ENCODE data around the gene ADGRG4.
"Not testable (repeated sequence)": the region's sequence is repeated elsewhere in the genome, so short reads cannot be mapped to it uniquely, and the experiment has no call there.

The ADGRG4 gene, protein sequence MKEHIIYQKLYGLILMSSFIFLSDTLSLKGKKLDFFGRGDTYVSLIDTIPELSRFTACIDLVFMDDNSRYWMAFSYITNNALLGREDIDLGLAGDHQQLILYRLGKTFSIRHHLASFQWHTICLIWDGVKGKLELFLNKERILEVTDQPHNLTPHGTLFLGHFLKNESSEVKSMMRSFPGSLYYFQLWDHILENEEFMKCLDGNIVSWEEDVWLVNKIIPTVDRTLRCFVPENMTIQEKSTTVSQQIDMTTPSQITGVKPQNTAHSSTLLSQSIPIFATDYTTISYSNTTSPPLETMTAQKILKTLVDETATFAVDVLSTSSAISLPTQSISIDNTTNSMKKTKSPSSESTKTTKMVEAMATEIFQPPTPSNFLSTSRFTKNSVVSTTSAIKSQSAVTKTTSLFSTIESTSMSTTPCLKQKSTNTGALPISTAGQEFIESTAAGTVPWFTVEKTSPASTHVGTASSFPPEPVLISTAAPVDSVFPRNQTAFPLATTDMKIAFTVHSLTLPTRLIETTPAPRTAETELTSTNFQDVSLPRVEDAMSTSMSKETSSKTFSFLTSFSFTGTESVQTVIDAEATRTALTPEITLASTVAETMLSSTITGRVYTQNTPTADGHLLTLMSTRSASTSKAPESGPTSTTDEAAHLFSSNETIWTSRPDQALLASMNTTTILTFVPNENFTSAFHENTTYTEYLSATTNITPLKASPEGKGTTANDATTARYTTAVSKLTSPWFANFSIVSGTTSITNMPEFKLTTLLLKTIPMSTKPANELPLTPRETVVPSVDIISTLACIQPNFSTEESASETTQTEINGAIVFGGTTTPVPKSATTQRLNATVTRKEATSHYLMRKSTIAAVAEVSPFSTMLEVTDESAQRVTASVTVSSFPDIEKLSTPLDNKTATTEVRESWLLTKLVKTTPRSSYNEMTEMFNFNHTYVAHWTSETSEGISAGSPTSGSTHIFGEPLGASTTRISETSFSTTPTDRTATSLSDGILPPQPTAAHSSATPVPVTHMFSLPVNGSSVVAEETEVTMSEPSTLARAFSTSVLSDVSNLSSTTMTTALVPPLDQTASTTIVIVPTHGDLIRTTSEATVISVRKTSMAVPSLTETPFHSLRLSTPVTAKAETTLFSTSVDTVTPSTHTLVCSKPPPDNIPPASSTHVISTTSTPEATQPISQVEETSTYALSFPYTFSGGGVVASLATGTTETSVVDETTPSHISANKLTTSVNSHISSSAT (N-terminal part only)
- total RNA-seq, result 0 reads per million in 3 experiments

DNA sequence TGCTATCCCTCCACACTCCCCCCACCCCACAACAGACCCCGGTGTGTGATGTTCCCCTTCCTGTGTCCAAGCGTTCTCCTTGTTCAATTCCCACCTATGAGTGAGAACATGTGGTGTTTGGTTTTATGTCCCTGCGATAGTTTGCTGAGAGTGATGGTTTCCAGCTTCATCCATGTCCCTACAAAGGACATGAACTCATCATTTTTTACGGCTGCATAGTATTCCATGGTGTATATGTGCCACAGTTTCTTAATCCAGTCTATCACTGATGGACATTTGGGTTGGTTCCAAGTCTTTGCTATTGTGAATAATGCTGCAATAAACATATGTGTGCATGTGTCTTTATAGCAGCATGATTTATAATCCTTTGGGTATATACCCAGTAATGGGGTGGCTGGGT, at the start of gene ADGRG4:
TSS of gene ADGRG4 (plus strand) at position 243 of the 400 bp plus-strand sequence. CDS start 7,815 bp downstream, outside the sequence.
- not testable (repeated sequence) for DNase-seq

DNA sequence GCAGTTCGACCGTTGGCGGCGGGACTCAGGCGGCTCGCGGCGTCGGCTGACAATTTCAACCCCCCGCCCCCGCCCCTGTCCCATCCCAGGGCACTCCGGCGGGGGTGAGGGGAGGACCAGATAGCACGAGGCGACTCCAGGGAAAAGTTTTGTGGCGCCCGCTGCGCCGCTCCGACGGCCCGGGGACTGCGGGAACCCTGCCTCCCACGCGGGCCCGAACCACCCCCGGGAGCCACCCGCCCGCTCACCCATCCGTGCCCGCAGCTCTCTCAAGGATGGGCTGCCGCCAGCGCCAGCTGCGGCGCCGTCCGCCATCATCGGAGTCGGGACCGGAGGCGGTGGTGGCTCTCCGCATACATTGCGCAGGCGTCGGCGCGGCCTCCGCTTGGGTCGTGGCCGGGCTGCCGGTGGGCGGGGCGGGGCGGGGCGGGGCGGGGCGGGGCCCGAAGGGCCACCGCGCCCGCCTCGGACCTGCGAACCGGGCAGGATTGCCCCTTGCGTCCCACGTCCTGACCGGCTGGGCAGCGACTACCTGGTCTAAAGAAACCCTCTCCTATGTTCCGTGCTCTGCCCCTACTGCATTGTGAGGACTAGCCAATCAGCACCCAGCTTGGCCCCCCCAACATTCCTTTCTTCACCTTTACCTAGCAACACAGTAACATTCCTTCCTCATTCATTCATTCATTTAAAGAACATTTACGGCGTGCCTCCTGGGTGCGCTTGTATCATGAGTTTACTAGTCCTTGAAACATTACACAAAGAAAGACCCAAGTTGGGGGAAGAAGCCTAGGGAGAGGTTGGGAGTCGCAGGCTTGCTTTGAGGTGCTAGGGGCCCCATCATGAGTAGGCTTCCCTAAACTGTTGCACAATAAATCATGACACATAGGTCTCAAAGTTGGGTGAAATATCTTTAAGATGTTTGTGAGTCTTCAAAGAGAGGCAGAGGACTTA, 49.4 kb upstream of the ADGRG4 start, which contains the start of gene MAP7D3:
TSS of gene MAP7D3 (minus strand) at position 360 of the 951 bp plus-strand sequence. CDS start at position 318, 42 bp downstream.
- peak; percentile 72 for DNase-seq

DNA sequence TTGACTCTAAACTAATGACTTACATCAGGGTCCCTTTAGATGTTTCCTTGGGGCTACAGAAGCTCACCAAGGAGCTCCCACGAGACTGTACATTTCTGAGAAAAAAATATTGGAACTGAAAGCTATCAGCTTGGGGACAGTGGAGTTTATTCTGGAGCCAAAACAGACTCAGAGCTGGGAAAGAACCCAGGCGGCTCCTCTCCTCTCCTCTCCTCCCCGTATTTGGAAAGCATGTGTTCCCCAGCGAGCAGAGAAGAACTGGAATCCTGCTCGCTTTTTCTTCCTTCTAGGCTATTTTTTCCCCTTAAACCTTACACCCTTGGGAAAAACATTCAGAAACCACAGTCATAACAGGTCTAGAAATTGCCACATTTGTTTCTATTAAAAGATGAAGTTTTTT, 45.2 kb upstream of the ADGRG4 start:
- DNase-seq, result no peak

DNA sequence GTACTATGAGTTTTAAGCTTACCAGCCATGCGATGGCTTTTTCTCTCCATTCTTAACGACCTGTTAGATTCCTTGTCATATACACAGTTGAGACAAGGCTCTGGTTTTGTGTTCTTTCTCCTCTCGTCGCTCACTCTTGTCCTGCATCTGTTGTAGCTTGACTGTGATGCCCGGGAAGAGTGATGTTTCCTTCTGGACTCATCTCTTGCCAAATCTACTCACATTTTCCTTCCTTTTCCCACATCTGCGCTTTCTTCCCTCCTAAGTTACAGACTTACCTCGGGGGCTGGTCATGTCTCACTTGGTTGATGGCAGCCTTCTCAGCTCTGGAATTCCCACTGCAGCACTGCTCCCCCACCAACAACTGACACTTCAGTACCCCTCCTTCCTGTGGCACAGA, 44.7 kb upstream of the ADGRG4 start:
- DNase-seq, result no peak

DNA sequence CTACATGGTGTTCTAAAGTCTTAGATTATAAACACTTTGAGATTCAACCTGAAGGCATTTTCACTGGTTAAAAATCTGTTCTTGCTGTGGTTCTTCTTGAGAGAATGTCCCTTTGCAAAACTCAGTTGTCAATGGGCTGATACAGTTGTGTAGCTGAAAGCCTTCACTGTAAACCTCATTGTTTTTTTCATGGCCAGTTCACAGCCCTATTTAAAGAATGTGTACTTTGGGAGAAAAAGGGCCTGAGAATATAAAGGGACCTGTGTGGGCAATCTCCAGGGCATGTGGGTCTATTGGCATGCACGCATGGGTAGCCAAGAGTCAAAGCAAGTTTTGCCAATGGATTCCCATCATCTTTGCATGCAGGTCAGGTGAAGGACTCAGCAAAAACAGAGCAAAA, 41.8 kb upstream of the ADGRG4 start:
- DNase-seq, result no peak

DNA sequence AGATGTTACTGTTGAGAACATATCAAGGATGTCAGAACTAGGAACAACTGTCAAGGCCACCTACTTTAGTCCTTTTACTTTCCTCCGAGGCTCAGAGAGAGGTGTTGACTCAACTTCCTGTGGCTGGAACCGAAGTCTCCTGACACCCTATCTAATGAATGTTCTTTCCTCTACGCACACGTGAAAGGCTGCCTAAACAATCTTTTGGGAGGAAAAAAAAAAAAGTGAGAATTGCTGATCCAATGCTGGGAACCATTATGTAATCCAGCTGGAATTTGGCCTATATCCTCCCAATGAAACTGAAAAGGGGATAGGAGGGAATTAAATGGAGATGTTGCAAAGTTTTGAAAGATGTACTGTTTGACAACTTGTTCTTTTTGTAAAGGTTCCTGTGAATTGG, 41.2 kb upstream of the ADGRG4 start:
- DNase-seq, result no peak

DNA sequence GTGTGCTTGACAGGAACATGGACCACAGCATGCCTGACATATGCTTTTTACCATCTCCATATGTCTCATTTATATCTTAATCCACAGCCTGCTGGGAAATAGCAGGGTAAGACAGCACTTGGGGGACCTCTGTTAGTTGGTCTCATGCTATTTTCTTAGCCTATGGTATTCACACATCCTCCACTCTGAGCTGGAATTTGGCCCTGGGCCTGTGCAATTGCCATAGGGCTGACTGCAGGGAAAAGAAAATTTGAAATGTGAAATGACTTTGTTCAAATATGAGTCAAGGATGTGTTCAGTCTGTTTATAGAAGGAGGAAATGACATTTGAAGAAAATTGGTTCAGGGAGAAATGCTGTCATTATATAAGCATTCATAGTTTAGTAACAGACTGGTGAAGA, 40.0 kb upstream of the ADGRG4 start:
- no peak for DNase-seq

DNA sequence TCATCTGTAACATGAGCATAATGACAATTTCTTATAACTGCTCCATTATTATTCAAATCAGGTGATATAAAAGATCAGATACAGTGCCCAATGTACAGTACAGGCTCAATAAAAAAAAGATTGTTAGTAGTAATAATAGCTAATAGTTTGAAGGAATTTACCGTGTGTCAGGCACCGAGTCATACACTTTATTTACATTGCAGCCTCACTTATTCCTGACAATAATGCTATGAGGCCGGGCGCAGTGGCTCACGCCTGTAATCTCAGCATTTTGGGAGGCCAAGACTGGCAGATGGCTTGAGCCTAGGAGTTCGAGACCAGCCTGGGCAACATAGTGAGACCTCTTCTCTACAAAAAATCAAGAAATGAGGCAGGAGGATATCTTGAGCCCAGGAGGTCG, 39.4 kb upstream of the ADGRG4 start:
- no peak for DNase-seq

DNA sequence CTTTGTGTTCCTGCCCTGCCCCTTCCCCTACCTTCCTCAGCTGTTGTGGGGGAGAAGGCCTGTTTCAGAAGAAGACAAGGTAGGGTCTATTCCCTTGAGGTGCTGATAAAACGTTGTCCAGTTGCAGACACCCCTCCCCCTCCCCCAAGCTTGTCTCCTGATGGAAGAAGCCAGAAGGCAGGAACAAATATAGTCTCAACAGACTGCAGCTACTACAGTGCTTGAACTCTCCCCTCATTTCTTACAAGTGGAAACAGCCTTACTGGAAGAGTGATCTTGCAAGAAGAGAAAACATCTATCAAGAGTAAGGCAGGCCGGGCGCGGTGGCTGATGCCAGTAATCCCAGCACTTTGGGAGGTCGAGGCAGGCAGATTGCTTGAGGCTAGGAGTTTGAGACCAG, 38.5 kb upstream of the ADGRG4 start:
- no peak for DNase-seq

DNA sequence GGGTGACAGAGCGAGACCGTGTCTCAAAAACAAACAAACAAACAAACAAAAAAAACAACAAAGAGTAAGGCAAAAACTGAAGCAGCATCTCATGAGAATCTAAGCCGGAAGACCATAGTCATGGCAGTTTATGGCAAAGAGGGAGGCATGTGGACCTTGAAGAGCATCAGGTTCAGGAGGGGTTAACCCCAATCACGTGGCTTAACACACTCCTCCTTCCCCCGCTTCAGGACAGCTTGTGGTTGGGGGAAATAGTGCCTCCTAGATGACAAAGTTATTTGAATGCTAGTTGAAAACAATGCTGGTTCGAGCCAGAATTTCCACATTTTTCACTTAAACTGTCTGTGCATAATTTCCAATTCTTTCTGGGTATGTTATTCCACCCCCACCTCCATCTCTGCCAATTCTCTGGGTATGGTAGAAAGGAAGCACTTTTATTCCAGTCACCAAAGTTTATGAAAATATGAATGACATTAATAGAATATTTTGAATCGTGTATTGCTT, 37.9 kb upstream of the ADGRG4 start:
- no peak for DNase-seq

DNA sequence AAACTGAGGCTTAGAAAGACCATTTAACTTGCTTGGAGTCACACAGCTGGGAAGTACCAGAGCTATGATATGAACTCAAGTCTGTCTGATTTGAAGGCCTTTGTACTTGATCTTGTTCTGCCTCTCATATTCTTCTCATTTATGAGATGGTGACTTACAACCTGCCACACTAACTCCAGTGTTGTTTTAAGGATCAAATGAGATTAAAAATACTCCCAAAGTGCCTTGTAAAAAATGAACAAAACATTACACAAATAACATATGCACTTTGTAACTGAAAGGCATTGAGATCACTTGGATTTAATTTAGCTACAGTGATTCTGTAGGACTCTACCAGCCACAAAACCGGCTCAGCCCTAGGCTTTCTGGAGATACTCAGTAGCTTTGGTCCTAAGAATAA, 33.9 kb upstream of the ADGRG4 start:
- no peak for DNase-seq

DNA sequence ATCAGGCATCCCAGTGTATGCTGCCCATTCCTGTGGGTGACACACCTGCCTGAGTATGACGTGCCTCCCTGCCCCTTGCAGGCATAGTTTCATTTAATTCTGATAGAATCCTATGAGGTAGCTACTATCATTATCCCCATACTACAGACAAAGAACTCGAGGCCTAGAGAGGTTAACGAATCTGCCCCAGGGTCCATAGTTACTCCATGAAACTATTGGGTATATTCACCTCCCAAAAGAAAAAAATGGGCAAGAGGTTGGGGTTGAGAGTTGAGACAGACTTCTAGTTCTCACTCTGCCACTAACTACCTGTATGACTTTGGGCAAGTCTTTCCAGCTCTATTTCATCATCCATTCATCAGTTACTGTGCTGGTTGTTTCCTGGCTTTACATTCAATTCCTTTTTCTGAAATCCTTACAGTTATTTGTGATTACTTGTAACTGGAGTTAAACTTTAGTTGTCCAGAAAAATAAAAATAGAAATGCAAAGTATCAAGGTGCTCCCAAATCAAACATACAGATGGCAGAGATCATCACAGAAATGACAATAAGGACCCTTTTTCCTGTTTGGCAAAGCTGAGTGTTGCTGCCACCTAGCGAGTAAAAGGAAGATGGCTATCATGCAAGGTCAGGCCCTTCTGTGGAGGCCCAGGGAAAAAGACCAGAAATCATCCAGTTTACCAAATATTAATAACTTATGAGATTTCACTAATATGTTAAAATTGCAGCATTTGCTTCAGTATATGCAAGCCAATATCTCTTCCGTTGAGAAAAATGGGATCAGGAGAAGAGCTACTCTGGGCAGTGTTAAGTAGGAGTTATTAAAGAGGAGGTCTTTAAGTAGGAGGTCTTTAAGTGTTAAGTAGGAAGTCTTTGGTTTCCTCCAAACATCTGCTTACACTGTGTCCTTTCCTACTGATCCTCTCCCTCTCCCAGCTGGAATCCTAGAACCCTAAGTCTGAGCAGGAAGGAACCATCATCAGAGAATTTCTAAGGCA, 32.4 kb upstream of the ADGRG4 start:
- DNase-seq, result peak; percentile 32

DNA sequence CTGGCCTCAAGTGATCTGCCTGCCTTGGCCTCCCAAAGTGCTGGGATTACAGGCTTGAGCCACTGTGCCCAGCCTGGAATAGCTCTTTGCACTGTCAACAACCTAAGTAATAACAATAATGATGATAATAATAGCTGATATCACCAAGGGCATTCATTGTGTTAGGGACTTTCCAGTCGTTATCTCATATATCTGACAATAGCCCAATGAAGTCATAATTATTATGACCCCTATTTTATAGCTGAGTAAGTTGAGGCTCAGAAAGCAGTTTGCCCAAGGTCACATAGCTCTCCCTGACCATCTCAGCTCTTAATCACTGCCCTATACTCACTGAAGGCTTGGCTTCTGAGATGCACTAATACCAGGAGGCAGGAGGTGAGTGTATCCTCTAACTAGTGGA, 30.8 kb upstream of the ADGRG4 start:
- no peak for DNase-seq

DNA sequence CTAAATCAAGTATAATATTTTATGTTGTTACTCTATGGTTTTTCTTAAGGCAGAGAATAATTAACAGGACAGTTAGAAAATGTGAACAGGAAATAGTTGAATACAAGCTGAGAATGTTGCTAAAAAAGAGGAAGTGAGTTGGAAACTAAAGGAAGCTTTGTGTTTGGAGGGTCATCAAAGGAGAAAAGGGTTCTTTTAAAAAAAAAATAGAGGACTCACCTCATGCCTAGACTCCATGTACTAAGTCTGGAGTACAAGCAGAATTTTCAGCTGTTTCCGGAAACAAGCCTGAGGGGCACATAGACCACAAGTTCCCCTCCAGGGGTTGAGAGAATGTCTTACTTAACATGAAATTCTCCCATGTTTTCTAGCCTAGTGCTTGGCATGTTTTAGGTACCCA, 29.5 kb upstream of the ADGRG4 start:
- no peak for DNase-seq

DNA sequence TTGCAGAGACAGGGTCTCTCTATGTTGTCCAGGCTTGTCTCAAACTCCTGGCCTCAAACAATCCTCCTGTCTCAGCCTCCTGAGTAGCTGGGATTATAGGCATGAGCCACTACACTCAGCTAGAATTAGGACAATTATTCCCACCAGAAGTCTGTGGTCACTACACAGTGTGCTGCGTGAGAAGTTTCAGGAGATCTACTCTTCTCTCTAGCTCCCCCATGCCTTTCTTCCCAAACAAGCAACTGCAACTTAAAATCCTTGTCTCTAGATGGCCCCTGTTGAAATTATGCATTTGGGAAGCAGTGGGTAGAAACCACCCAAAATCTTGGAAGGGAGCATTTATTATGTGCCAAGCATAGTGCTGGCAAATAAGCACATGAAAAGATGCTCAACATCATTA, 28.4 kb upstream of the ADGRG4 start:
- no peak for DNase-seq

DNA sequence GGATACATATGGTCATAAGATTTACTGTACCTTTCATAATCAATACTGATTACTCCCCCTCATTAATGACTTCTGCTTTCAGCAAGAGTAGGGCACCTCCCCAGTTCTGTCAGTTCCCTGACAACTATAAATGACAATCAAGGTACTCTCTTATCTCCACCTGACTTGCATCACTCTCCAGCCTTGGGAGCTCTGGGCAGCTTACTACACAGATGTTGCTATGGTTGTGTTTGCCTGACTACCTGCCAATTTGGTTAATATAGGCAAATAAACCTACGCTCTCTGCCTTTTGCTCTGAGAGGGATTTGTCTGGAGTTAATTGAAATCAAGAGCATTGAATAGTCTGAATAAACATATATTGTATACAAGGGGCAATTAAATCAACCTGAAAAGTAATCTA, 26.8 kb upstream of the ADGRG4 start:
- DNase-seq, result no peak

DNA sequence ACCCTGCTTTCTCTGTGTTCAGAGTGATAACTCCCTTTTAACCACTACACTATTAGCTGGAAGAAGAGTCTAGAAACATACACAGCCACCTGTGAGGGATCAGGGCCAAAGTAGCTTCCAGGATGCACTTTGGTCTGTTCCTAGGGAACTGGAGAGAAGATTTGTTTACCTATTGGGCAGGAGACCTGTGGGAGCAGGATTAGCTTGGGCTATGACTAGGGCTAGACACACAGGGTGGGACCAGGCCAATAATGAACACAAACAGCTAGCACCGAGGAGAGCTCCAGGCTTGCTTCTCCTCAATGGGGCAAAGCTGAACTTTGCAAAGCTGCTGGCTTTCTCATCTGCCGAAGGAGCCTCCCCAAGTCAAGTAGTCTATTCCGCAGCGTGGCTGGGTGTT, 25.2 kb upstream of the ADGRG4 start:
- no peak for DNase-seq

DNA sequence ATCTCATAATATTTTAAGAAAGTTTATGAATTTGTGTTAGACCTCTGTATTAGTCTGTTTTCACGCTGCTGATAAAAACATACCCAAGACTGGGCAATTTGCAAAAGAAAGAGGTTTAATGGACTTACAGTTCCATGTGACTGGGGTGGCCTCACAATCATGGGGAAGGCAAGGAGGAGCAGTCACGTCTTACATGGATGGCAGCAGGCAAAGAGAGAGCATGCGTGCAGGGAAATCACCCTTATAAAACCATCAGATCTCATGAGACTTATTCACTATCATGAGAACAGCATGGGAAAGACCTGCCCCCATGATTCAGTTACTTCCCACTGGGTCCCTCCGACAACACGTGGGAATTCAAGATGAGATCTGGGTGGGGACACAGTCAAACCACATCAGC, 14.4 kb upstream of the ADGRG4 start:
- DNase-seq, result not testable (repeated sequence)

DNA sequence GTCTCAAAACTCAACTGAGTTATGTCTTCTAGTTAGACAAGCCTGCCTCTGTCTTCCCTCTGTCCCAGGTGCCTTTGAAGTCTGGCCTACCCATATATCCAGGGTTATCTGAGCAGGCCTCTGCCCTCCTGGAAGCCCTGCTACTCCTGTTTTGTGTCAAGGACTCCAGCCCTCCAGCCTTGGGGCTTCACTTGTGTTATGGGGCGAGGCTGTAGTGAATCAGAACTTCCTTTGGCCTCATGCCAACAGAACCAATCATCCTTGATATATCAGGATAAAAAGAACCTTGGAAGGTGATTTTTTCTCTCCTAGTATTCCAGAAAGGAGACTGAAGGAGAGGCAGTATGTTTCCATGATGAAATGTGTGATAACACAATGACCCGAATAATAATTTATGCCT, 8.9 kb upstream of the ADGRG4 start:
- DNase-seq, result no peak

DNA sequence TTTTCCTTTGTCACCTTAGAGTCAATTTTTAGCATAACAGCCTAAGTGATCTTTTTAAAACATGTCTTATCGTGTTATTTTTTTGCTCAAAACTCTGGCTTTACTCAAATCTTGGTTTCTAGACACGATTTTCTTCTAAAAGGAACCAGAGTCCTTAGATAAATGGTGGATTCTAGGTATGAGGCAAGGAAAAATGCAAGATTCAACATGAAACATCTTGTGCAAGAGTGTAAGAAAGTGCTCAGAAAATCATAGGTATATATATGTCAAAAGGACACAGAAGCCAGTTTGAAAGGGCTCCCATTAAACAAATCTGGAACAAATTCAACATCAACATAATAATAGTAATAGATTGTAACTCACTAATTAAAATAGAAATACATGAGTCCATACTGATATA, 8.1 kb upstream of the ADGRG4 start:
- DNase-seq, result no peak

All from central memory CD4-positive, alpha-beta T cell (primary cell).